Mesenteric fat pad (tissue), 1 donor: ENCODE measurements around the gene IP6K1. TPM values are rescaled to one million over a fixed set of nuclear protein-coding genes. Genes with fewer than 3 reads are reported as not detected.

Experiments
- microRNA-seq: library from miRNA; unstranded; fragments of <30 nt; microRNA quantifications from one replicate; pipeline ENCODE4 v1.2.0, GENCODE V29; 2020; ENCODE audit warnings: borderline number of aligned reads
- total RNA-seq: library from RNA; stranded (reverse); fragmentation: NEBNext Ultra II Directional; extraction: Animal tissue kit (Norgen Biotek cat#: 25700); gene quantifications from one replicate; pipeline ENCODE4 v1.2.1, GENCODE V29; 2021
- donor health status: DM: yes; HTN: yes; CAD: no.

IP6K1 gene
- total RNA-seq, 1 donor from 2014 or later = 35.4 TPM

Small RNAs within 50 kb of the gene (microRNA-seq; reads per million reads assigned to microRNA genes)
- gene MIR5193 = not detected

Other genes with a start within 250 kb of the IP6K1 start
- gene BSN, start 232.1 kb downstream of the IP6K1 start, total RNA-seq = 0.16 TPM
- gene APEH, start 112.2 kb downstream of the IP6K1 start, total RNA-seq = 51.1 TPM
- 5.7 TPM for gene MST1, start 97.1 kb downstream of the IP6K1 start, total RNA-seq
- 42.1 TPM for gene RNF123, start 97.0 kb downstream of the IP6K1 start, total RNA-seq
- gene AMIGO3, start 66.9 kb downstream of the IP6K1 start, total RNA-seq = not detected
- 45.4 TPM for gene GMPPB, start 62.6 kb downstream of the IP6K1 start, total RNA-seq
- not detected for gene CDHR4, start 13.3 kb upstream of the IP6K1 start, total RNA-seq
- gene INKA1, start 16.7 kb upstream of the IP6K1 start, total RNA-seq = 3.2 TPM
- gene UBA7, start 27.4 kb upstream of the IP6K1 start, total RNA-seq = 38.2 TPM
- 1.1 TPM for gene TRAIP, start 70.0 kb upstream of the IP6K1 start, total RNA-seq
- not detected for gene CAMKV, start 83.4 kb upstream of the IP6K1 start, total RNA-seq
- 1.8 TPM for gene MST1R, start 117.3 kb upstream of the IP6K1 start, total RNA-seq
- 9.8 TPM for gene MON1A, start 143.3 kb upstream of the IP6K1 start, total RNA-seq
- gene RBM6, start 153.6 kb upstream of the IP6K1 start, total RNA-seq = 79.6 TPM